H54 (cell line): Measurements from ENCODE around the gene SEMA3G.

ENCODE experiments used
- DNase-seq: peaks from one replicate; pipeline ENCODE4 v3.0.0; 2011; ENCODE audit warnings: low spot score, mixed read lengths; ENCODE audit not compliant: insufficient read length
- FAIRE-seq: peaks from 3 replicates; lab custom pipeline; 2011; peaks lifted over from hg19 to GRCh38; lab: Jason Lieb, UNC
- POLR2A ChIP-seq: IDR thresholded peaks from 2 replicates; pipeline ENCODE4 v1.6.1; 2011; ENCODE audit warnings: low read depth, mild to moderate bottlenecking, low read length

SEMA3G gene

GRCh38 chr3:52399131-52399530 lies 45.8 kb downstream of the SEMA3G start:
- TF ChIP-seq POLR2A, result no peak
- FAIRE-seq, result no peak
- DNase-seq, result no peak

- no peak for DNase-seq
- TF ChIP-seq POLR2A, result no peak
- no peak for FAIRE-seq
Measured at GRCh38 chr3:52398670-52399081, 46.2 kb downstream of the SEMA3G start.

GRCh38 chr3:52397676-52398399 lies 47.1 kb downstream of the SEMA3G start:
- TF ChIP-seq POLR2A, result no peak
- FAIRE-seq (no peak), DNase-seq (no peak)

GRCh38 chr3:52396907-52397591 lies 47.9 kb downstream of the SEMA3G start:
- TF ChIP-seq POLR2A, result no peak
- FAIRE-seq, result no peak
- DNase-seq, result no peak

- DNase-seq (no peak), FAIRE-seq (no peak)
- no peak for TF ChIP-seq POLR2A
Measured at GRCh38 chr3:52396011-52396906, 48.6 kb downstream of the SEMA3G start.

- FAIRE-seq (no peak), DNase-seq (no peak)
- no peak for TF ChIP-seq POLR2A
Measured at GRCh38 chr3:52395503-52395865, 49.4 kb downstream of the SEMA3G start.

- no peak for TF ChIP-seq POLR2A
- FAIRE-seq (no peak), DNase-seq (no peak)
Measured at GRCh38 chr3:52394751-52395502, 50.0 kb downstream of the SEMA3G start.

GRCh38 chr3:52393959-52394670 lies 50.8 kb downstream of the SEMA3G start:
- DNase-seq (no peak), FAIRE-seq (no peak)
- TF ChIP-seq POLR2A, result no peak

- FAIRE-seq (no peak), DNase-seq (no peak)
- TF ChIP-seq POLR2A, result no peak
Measured at GRCh38 chr3:52393131-52393807, 51.6 kb downstream of the SEMA3G start.

- FAIRE-seq, result no peak
Measured at GRCh38 chr3:52392216-52392930, 52.5 kb downstream of the SEMA3G start.

GRCh38 chr3:52391096-52391495 lies 53.8 kb downstream of the SEMA3G start:
- no peak for TF ChIP-seq POLR2A
- FAIRE-seq (no peak), DNase-seq (no peak)

More at GRCh38 chr3:52392216-52392930, 52.5 kb downstream of the SEMA3G start:
- DNase-seq, result no peak
- no peak for TF ChIP-seq POLR2A

- DNase-seq (no peak), FAIRE-seq (no peak)
- no peak for TF ChIP-seq POLR2A
Measured at GRCh38 chr3:52388933-52389332, 56.0 kb downstream of the SEMA3G start.
